C4-2B (cell line): ENCODE results near the gene MCMBP.
"Not testable (repeated sequence)": the region's sequence is repeated elsewhere in the genome, so short reads cannot be mapped to it uniquely, and the experiment has no call there.

ENCODE experiments used
- H3K27ac ChIP-seq: fragments of 450-650 bp; 2 replicates; pipeline ENCODE4 v1.5.1; 2017
- ZFX ChIP-seq: fragments of 450-650 bp; IDR thresholded peaks from 2 replicates; pipeline ENCODE4 v1.6.1; 2017
- TF ChIP-seq, protein P1 (sequence below): fragments of 450-650 bp; conservative IDR thresholded peaks from 2 replicates; pipeline ENCODE4 v1.5.1; 2017; ENCODE audit warnings: mild to moderate bottlenecking

The MCMBP gene, protein sequence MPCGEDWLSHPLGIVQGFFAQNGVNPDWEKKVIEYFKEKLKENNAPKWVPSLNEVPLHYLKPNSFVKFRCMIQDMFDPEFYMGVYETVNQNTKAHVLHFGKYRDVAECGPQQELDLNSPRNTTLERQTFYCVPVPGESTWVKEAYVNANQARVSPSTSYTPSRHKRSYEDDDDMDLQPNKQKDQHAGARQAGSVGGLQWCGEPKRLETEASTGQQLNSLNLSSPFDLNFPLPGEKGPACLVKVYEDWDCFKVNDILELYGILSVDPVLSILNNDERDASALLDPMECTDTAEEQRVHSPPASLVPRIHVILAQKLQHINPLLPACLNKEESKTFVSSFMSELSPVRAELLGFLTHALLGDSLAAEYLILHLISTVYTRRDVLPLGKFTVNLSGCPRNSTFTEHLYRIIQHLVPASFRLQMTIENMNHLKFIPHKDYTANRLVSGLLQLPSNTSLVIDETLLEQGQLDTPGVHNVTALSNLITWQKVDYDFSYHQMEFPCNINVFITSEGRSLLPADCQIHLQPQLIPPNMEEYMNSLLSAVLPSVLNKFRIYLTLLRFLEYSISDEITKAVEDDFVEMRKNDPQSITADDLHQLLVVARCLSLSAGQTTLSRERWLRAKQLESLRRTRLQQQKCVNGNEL

DNA sequence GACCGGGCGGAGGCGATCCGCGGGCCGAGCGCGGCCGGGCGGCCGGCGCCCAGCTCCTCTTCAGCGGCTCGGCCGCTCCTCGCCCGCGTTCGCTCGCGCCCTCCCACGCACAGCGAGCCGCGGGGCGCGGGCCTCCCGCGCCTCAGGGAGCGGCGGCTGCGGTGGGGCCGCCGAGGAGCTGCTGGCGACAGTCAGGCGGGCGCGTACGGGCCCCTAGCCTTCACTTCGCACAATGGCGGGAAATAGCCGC is at the start of gene MCMBP:
TSS of gene MCMBP (minus strand) at position 234 of the 250 bp plus-strand sequence. CDS start 259 bp downstream, outside the sequence.
- peak; percentile 88 for TF ChIP-seq ZFX
- TF ChIP-seq, protein P1, sequence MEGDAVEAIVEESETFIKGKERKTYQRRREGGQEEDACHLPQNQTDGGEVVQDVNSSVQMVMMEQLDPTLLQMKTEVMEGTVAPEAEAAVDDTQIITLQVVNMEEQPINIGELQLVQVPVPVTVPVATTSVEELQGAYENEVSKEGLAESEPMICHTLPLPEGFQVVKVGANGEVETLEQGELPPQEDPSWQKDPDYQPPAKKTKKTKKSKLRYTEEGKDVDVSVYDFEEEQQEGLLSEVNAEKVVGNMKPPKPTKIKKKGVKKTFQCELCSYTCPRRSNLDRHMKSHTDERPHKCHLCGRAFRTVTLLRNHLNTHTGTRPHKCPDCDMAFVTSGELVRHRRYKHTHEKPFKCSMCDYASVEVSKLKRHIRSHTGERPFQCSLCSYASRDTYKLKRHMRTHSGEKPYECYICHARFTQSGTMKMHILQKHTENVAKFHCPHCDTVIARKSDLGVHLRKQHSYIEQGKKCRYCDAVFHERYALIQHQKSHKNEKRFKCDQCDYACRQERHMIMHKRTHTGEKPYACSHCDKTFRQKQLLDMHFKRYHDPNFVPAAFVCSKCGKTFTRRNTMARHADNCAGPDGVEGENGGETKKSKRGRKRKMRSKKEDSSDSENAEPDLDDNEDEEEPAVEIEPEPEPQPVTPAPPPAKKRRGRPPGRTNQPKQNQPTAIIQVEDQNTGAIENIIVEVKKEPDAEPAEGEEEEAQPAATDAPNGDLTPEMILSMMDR = no peak
- peak within 1 kb of the TSS; percentile 87 for H3K27ac ChIP-seq

DNA sequence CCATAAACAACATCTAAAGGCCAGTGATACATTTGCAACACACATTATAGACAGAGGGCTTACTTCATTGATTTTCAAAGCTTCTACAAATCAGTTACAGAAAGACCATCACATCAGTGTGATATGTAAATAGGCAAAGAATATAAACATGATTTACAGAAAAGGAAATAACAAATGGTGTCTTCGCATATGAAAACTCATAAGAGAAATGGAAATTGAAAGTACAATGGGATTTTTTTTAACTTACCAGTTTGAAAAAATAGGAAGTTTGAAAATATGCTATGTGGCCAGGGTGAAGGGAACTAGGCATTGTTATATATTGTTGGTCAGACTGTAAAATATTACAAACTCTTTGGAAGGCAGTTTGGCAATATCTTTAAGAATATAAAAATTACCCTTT is 47.2 kb upstream of the MCMBP start:
- no peak overlapping the region for H3K27ac ChIP-seq
- TF ChIP-seq, protein P1 = no peak
- TF ChIP-seq ZFX = no peak

DNA sequence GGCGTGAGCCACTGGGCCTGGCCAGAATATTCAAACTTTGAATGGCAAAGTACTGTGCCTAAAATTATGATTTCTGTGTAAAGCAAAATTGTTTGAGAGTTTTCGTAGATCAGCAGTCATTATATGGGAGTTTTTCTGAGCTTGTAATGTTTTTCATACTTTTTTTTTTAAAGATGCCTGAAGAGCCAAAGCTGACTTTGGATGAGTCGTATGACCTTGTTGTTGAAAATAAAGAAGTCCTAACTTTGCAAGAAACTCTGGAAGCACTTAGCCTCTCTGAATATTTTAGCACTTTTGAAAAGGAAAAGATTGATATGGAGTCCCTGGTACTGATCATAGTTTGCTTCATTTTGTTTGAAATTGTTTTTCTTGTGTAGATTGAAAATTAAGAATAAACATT is 46.6 kb upstream of the MCMBP start:
- H3K27ac ChIP-seq = no peak overlapping the region
- TF ChIP-seq, protein P1 = no peak
- TF ChIP-seq ZFX = no peak

DNA sequence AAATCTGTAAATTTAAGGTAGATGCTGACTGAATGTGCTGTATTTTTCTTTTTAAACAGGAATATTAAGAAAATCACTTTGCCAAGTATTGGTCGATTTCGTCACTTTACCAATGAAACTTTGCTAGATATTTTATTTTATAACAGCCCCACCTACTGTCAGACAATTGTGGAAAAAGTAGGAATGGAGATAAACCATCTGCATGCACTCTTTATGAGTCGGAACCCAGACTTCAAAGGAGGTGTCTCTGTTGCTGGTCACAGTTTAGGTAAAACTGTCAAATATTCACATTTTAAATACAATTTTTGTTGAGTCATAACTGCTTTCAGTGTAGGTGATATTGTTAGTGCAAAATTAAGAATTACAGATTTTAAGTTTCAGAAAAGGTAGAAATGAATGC is 45.1 kb upstream of the MCMBP start:
- TF ChIP-seq ZFX = no peak
- TF ChIP-seq, protein P1 = 0 out of 2 replicates have a peak, but pooled peaks have one; percentile 13
- no peak overlapping the region for H3K27ac ChIP-seq

DNA sequence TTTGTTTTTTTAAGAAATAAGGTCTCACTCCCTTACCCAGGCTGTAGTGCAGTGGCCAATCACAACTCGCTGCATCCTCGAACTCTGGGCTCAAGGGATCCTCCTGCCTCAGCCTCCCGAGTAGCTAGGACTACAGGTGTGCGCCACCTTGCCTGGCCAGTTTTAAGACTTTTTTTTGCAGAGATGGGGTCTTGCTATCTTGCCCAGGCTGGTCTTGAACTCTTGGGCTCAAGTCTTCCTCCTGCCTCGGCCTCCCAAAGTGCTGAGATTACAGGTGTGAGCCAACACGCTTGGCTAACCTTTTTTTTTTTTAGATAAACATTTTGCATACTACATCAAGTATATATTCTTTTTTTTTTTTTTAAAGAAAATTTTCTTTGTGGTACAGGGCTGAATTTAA is 38.0 kb upstream of the MCMBP start:
- H3K27ac ChIP-seq = no peak overlapping the region
- TF ChIP-seq, protein P1 = no peak
- TF ChIP-seq ZFX = no peak

DNA sequence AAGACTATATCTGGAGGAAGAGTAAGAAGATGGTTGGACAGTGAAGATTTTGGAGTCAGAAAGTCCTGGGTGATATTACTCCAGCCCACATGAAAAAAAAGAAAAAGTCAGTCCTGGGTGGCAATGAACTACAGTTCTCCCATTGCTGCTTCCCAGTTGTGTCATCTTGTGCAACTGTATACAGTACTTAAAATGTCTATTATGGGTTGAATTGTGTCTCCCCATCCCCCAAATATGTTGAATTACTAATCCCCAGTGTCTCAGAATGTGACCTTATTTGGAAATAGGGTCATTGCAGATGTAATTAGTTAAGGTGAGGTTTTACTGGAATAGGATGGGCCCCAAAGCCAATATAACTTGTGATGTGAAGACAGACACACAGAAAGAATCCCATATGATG is 35.5 kb upstream of the MCMBP start:
- no peak overlapping the region for H3K27ac ChIP-seq
- TF ChIP-seq, protein P1 = no peak
- TF ChIP-seq ZFX = no peak

DNA sequence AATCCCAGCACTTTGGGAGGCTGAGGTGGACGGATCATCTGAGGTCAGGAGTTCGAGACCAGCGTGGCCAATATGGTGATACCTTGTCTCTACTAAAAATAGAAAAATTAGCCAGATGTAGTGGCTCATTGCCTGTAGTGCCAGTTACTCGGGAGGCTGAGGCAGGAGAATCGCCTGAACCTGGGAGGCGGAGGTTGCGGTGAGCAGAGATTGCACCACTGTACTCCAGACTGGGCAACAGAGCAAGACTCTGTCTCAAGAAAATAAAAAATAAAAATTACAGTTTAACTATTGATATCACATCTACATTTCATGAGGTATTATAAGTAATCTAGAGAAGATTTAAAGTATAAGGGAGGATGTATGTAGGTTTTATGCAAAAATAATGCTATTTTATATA is 35.1 kb upstream of the MCMBP start:
- not testable (repeated sequence) for H3K27ac ChIP-seq
